Prostate gland (tissue), 2 donors: ENCODE results near the gene SLC46A1.

ENCODE experiments used
- POLR2A ChIP-seq: fragments of 450-650 bp; IDR thresholded peaks from one replicate; pipeline ENCODE4 v1.6.1; 2016; ENCODE audit warnings: antibody characterized with exemption, mild to moderate bottlenecking
- POLR2AphosphoS5 ChIP-seq: sonication (generic); formaldehyde crosslinking; IDR thresholded peaks from one replicate; pipeline ENCODE4 v1.6.1; 2017; ENCODE audit warnings: antibody characterized with exemption
- TF ChIP-seq, protein P1 (sequence below), 4 experiments: fragments of 200-600 bp in 2 of 4; fragments of 450-650 bp in 2 of 4; sonication (generic) in 2 of 4; IDR thresholded peaks; 1 replicate in 3 of 4; 2 replicates in 1 of 4; pipeline ENCODE4 v1.5.1; 2016 to 2019; ENCODE audit warnings: antibody characterized with exemption in 4 of 4, mild to moderate bottlenecking in 2 of 4, moderate library complexity in 2 of 4

DNA sequence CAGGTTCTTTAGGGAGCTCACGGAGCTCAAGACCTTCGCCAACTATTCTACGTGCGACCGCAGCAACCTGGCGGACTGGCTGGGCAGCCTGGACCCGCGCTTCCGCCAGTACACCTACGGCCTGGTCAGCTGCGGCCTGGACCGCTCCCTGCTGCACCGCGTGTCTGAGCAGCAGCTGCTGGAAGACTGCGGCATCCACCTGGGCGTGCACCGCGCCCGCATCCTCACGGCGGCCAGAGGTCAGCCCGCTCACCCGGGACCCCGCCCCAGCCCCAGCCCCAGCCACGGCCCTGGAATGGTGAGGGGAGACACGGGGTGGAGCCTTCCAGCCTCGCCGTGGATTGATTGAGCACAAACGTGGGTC, 21.0 kb downstream of the SLC46A1 start:
- TF ChIP-seq, protein P1, sequence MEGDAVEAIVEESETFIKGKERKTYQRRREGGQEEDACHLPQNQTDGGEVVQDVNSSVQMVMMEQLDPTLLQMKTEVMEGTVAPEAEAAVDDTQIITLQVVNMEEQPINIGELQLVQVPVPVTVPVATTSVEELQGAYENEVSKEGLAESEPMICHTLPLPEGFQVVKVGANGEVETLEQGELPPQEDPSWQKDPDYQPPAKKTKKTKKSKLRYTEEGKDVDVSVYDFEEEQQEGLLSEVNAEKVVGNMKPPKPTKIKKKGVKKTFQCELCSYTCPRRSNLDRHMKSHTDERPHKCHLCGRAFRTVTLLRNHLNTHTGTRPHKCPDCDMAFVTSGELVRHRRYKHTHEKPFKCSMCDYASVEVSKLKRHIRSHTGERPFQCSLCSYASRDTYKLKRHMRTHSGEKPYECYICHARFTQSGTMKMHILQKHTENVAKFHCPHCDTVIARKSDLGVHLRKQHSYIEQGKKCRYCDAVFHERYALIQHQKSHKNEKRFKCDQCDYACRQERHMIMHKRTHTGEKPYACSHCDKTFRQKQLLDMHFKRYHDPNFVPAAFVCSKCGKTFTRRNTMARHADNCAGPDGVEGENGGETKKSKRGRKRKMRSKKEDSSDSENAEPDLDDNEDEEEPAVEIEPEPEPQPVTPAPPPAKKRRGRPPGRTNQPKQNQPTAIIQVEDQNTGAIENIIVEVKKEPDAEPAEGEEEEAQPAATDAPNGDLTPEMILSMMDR (IDR thresholded peaks at IDR 0.05): no peak
- TF ChIP-seq POLR2AphosphoS5 (no peak), POLR2A (no peak)
